Omental fat pad (tissue), 4 donors: ENCODE measurements around the gene NLRP5. TPM values are rescaled to one million over a fixed set of nuclear protein-coding genes. Genes with fewer than 3 reads are reported as not detected.
A peak's percentile ranks its signal among the peaks of the same experiment; 100 is the strongest.

Source experiments
- ATAC-seq: fragments of 150-250 bp; one replicate; pipeline ENCODE4 v1.9.1; 2016; ENCODE audit warnings: mild to moderate bottlenecking, moderate library complexity; ENCODE audit not compliant: low FRiP score
- DNase-seq: peaks from one replicate; pipeline ENCODE4 v3.0.0-alpha.2; 2019; ENCODE audit warnings: low spot score
- CTCF ChIP-seq, 3 donors: fragments of 450-650 bp; IDR thresholded peaks; one replicate each; pipeline ENCODE4 v1.5.1; 2016 to 2017; ENCODE audit warnings: antibody characterized with exemption in 3 of 3, mild to moderate bottlenecking in 3 of 3, moderate library complexity in 2 of 3
- small RNA-seq: library from RNA; depleted of rRNA; stranded (forward); fragments of <200 nt; gene quantifications from one replicate; pipeline ENCODE3, GENCODE V24; 2016
- total RNA-seq, 4 donors: library from RNA; depleted of rRNA; stranded (reverse); fragments of >200 nt; gene quantifications; one replicate each; pipeline ENCODE4 v1.1.0, GENCODE V29; 2016

The NLRP5 gene
- total RNA-seq, 4 donors from 2014 or later, result not detected

GRCh38 chr19:56110515-56111448 is 124.2 kb downstream of the NLRP5 start:
- ATAC-seq (peak; percentile 56), DNase-seq (no peak)
- no peak for TF ChIP-seq CTCF (IDR thresholded peaks at IDR 0.05)

Small RNA genes within 50 kb of the gene (small RNA-seq; reads per million reads assigned to genes)
- gene RF00019, result not detected

Other genes starting within 250 kb of the NLRP5 start
- gene NLRP9, start 248.4 kb upstream of the NLRP5 start, total RNA-seq, result not detected
- not detected for gene RFPL4A, start 227.7 kb upstream of the NLRP5 start, total RNA-seq
- gene RFPL4AL1, start 217.7 kb upstream of the NLRP5 start, total RNA-seq, result not detected
- not detected for gene NLRP11, start 154.8 kb upstream of the NLRP5 start, total RNA-seq
- gene NLRP4, start 150.2 kb upstream of the NLRP5 start, total RNA-seq, result not detected
- not detected for gene NLRP13, start 54.4 kb upstream of the NLRP5 start, total RNA-seq
- not detected for gene NLRP8, start 38.9 kb upstream of the NLRP5 start, total RNA-seq
- 10 to 100 TPM; 10.9 to 18.6 (median 12.0) TPM for gene ZNF787, start 134.5 kb downstream of the NLRP5 start, total RNA-seq
- gene ZNF444, start 154.5 kb downstream of the NLRP5 start, total RNA-seq, result 10 to 100 TPM; 10.4 to 14.2 (median 13.1) TPM
- gene GALP, start 189.2 kb downstream of the NLRP5 start, total RNA-seq, result not detected
- not detected for gene ZSCAN5B, start 211.0 kb downstream of the NLRP5 start, total RNA-seq
- not detected for gene ZSCAN5C, start 215.5 kb downstream of the NLRP5 start, total RNA-seq